Measurements from ENCODE around the gene GAB1. TPM values are rescaled to one million over a fixed set of nuclear protein-coding genes. Genes with fewer than 3 reads are reported as not detected.

The GAB1 gene
- total and polyA plus RNA-seq, 2 donors: 3.9 to 6.9 TPM

DNA sequence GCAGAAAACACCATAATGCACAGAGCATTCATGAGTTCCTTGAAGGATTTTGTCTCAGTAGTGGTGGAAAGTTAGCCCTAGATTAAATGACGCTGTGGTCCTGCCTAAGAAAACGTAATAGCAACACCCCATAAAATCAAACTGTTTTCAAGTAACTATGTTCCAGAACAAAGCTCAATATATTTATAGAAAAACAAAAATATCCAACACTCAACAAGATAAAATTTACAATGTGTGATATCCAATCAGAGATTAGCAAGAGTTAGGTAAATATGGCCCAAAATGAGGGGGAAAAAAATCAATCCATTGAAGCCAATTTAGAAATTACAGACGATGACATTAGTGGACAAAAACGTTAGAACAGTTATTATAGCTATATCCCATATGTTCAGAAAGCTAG lies 9.9 kb upstream of the GAB1 start:
- WGBS: 97% methylated on average over 4 of the region's 4 CpGs
- no peaks in the 10 kb centered on the region for H3K36me3 ChIP-seq (ENCODE audit: control insufficient read depth in 2 of 2, insufficient read depth in 2 of 2, low read length in 1 of 2)
- H3K4me1 ChIP-seq (ENCODE audit: control insufficient read depth in 2 of 2, insufficient read depth in 2 of 2, low read length in 2 of 2): no peaks in the 10 kb centered on the region
- H3K4me3 ChIP-seq (ENCODE audit: low read length in 2 of 2): no peak overlapping the region
- H3K27ac ChIP-seq (ENCODE audit: low read depth in 1 of 2, low read length in 1 of 2): no peak overlapping the region
- H3K9me3 ChIP-seq (ENCODE audit: control insufficient read depth in 2 of 2, insufficient read depth in 1 of 2, low read length in 1 of 2): no peaks in the 10 kb centered on the region
- DNase-seq (ENCODE audit: low read depth in 6 of 9, low spot score in 9 of 9): no peak
- H3K27me3 ChIP-seq (ENCODE audit: control insufficient read depth in 2 of 2, insufficient read depth in 1 of 2, low read length in 1 of 2): no peaks in the 10 kb centered on the region

DNA sequence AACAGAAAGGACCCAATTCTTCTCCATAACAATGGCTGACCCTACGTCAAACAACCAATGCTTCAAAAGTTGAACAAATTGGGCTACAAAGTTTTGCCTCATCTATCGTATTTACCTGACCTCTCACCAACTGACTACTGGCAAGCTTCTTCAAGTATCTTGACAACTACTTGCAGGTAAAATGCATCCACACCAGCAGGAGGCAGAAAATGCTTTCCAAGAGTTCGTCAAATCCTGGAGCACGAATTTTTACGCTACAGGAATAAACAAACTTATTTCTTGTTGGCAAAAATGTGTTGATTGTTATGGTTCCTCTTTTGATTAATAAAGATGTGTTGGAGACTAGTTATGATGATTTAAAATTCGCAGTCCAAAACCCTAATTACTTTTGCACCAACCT lies 6.7 kb upstream of the GAB1 start:
- peaks cover 0 to 3% of the 10 kb centered on the region in 2 donors for H3K27me3 ChIP-seq (ENCODE audit: control insufficient read depth in 2 of 2, insufficient read depth in 1 of 2, low read length in 1 of 2)
- no peak for DNase-seq (ENCODE audit: low read depth in 6 of 9, low spot score in 9 of 9)
- no peaks in the 10 kb centered on the region for H3K9me3 ChIP-seq (ENCODE audit: control insufficient read depth in 2 of 2, insufficient read depth in 1 of 2, low read length in 1 of 2)
- H3K4me1 ChIP-seq (ENCODE audit: control insufficient read depth in 2 of 2, insufficient read depth in 2 of 2, low read length in 2 of 2): no peaks in the 10 kb centered on the region
- H3K36me3 ChIP-seq (ENCODE audit: control insufficient read depth in 2 of 2, insufficient read depth in 2 of 2, low read length in 1 of 2): no peaks in the 10 kb centered on the region
- WGBS: 96% methylated on average over 6 of the region's 6 CpGs
- H3K27ac ChIP-seq (ENCODE audit: low read depth in 1 of 2, low read length in 1 of 2): no peak overlapping the region
- no peak overlapping the region for H3K4me3 ChIP-seq (ENCODE audit: low read length in 2 of 2)

DNA sequence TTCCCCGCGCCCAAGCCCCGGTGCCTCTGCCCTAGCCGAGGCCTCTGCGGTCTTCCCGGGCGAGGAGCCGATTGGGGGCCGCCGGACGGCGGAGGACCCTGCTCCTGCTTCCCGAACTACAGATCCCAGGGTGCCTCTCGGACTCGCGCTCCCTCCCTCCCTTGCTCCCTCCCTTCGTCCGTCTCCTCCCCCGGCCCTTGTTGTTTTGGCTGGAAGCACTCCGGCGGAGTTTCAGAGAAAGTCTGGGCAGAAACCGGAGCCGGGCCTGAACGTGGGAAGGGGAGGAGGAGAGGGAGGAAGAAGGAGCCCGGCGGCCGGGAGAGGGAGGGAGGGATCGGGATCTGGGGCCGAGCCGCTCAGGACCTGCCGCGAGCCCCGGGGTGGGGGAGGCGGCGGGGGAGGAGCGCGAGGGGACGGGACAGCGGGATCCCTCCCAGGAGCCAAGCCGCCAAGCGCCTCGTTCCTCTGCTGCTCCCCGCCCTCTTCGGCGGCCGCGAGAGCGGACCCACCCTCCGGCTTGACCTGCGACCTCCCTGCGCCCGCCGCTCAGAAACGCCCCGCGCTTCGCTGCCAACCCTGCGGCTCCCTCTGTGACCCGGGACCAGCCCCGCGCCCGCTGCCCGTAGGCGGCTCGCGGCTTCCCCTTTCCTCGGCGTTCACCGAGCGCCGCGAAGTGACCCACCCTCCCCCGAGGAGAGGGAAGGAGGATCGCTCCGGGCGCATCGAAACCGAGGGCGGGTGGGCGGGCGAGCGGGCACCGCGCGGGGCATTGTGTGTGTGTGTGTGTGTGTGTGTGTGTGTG lies 496 bp upstream of the GAB1 start:
- Histone ChIP-seq H3K9me3 (ENCODE audit: control insufficient read depth in 2 of 2, insufficient read depth in 1 of 2, low read length in 1 of 2) (no peaks in the 10 kb centered on the region), H3K36me3 (ENCODE audit: control insufficient read depth in 2 of 2, insufficient read depth in 2 of 2, low read length in 1 of 2) (no peaks in the 10 kb centered on the region), H3K4me3 (ENCODE audit: low read length in 2 of 2) (peak overlapping the region; percentile 79 to 84), H3K4me1 (ENCODE audit: control insufficient read depth in 2 of 2, insufficient read depth in 2 of 2, low read length in 2 of 2) (peaks cover 7 to 13% of the 10 kb centered on the region in 2 donors), H3K27ac (ENCODE audit: low read depth in 1 of 2, low read length in 1 of 2) (peak overlapping the region; percentile 47 to 88), H3K27me3 (ENCODE audit: control insufficient read depth in 2 of 2, insufficient read depth in 1 of 2, low read length in 1 of 2) (peaks cover 0 to 31% of the 10 kb centered on the region in 2 donors)
- WGBS: 1% methylated on average over 82 of the region's 85 CpGs
- DNase-seq (ENCODE audit: low read depth in 6 of 9, low spot score in 9 of 9): peak in 7 of 9 donors; percentile 26 to 68 (median 41)

DNA sequence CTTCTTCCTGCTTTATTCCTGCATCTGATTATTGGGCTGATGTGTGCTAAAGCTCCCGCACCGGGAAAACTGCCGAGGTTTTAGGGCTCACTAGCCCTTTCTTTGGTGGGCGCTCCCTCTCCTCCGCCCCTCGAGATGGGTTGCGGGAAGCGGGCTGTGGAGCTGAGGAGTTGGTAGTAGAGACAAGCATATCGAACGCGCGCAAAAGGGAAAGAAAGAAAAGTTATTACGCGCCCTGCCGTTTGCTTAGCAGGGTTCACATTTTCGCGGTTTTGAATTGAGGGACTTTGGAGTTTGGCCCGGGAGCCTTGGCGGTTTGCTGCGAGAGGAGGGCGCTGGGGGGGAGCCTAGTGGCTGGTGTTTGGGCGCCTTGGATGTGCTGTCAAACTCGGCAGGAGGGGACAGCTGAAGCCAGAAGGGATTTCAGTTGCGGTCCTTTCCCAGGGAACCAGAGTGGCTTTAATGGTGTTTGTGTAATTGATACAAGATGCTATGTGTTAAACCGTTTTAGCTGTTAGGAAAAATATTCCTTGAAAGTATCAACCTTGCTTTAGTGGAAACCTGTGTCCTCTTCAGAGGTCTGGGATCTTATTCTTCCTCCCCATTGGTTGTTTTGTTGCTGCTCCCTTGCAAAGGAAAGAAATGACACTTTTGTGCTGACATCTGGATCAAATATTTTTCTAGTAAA lies 1.1 kb downstream of the GAB1 start:
- DNase-seq (ENCODE audit: low read depth in 6 of 9, low spot score in 9 of 9): peak in 6 of 9 donors; percentile 16 to 68 (median 31)
- Histone ChIP-seq H3K36me3 (ENCODE audit: control insufficient read depth in 2 of 2, insufficient read depth in 2 of 2, low read length in 1 of 2) (no peaks in the 10 kb centered on the region), H3K27me3 (ENCODE audit: control insufficient read depth in 2 of 2, insufficient read depth in 1 of 2, low read length in 1 of 2) (peaks cover 0 to 31% of the 10 kb centered on the region in 2 donors), H3K4me1 (ENCODE audit: control insufficient read depth in 2 of 2, insufficient read depth in 2 of 2, low read length in 2 of 2) (peaks cover 7 to 18% of the 10 kb centered on the region in 2 donors), H3K27ac (ENCODE audit: low read depth in 1 of 2, low read length in 1 of 2) (peak overlapping the region in 1 of 2 donors; percentile 58), H3K4me3 (ENCODE audit: low read length in 2 of 2) (peak overlapping the region; percentile 79 to 84), H3K9me3 (ENCODE audit: control insufficient read depth in 2 of 2, insufficient read depth in 1 of 2, low read length in 1 of 2) (no peaks in the 10 kb centered on the region)
- WGBS: 1% methylated on average over 25 of the region's 25 CpGs

DNA sequence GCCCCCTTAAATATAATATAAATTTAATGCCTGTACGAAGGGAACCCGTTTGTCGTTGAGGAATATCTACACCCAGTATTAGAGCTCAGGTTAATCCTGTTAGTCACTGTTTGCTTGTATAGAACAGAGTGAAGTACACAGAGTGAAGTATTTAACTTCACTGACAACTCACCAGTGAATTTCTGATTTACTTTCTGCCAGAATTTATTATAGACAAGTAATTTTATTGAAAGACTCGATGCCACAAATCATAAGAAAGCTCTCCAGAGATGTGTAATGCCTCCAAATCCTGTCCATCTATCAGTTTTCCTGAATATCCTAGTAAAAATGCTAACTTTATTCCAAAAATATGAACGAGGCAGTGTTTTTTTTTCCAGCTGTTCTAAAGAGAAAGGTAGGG lies 1.6 kb downstream of the GAB1 start:
- DNase-seq (ENCODE audit: low read depth in 6 of 9, low spot score in 9 of 9): no peak
- Histone ChIP-seq H3K4me1 (ENCODE audit: control insufficient read depth in 2 of 2, insufficient read depth in 2 of 2, low read length in 2 of 2) (peaks cover 7 to 18% of the 10 kb centered on the region in 2 donors), H3K27me3 (ENCODE audit: control insufficient read depth in 2 of 2, insufficient read depth in 1 of 2, low read length in 1 of 2) (peaks cover 0 to 31% of the 10 kb centered on the region in 2 donors), H3K4me3 (ENCODE audit: low read length in 2 of 2) (no peak overlapping the region), H3K9me3 (ENCODE audit: control insufficient read depth in 2 of 2, insufficient read depth in 1 of 2, low read length in 1 of 2) (no peaks in the 10 kb centered on the region), H3K36me3 (ENCODE audit: control insufficient read depth in 2 of 2, insufficient read depth in 2 of 2, low read length in 1 of 2) (no peaks in the 10 kb centered on the region), H3K27ac (ENCODE audit: low read depth in 1 of 2, low read length in 1 of 2) (no peak overlapping the region)
- 86% methylated on average over 5 of the region's 5 CpGs for WGBS

DNA sequence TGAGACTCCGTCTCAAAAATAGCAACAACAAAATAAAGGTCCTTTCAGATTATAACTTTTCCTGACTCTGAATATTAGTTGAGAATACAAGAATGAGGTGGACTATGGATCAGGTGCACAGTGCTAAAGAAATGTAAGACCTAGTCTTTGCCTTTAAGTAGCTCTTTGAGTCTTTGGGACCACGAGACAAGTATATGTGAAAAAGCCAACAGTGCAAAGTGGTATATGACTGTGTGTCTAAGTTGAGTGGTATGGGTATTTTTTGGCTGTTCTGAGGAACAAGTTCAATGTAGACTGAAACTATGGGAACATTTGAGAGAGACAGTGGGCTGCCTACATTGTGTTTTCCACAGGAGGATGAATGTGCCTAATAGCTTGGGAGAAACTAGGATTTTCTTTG lies 2.8 kb downstream of the GAB1 start:
- H3K36me3 ChIP-seq (ENCODE audit: control insufficient read depth in 2 of 2, insufficient read depth in 2 of 2, low read length in 1 of 2): no peaks in the 10 kb centered on the region
- H3K4me1 ChIP-seq (ENCODE audit: control insufficient read depth in 2 of 2, insufficient read depth in 2 of 2, low read length in 2 of 2): peaks cover 7 to 18% of the 10 kb centered on the region in 2 donors
- no peaks in the 10 kb centered on the region for H3K9me3 ChIP-seq (ENCODE audit: control insufficient read depth in 2 of 2, insufficient read depth in 1 of 2, low read length in 1 of 2)
- H3K27ac ChIP-seq (ENCODE audit: low read depth in 1 of 2, low read length in 1 of 2): no peak overlapping the region
- peaks cover 0 to 30% of the 10 kb centered on the region in 2 donors for H3K27me3 ChIP-seq (ENCODE audit: control insufficient read depth in 2 of 2, insufficient read depth in 1 of 2, low read length in 1 of 2)
- DNase-seq (ENCODE audit: low read depth in 6 of 9, low spot score in 9 of 9): no peak
- WGBS: 96% methylated on average over 2 of the region's 2 CpGs
- H3K4me3 ChIP-seq (ENCODE audit: low read length in 2 of 2): no peak overlapping the region

DNA sequence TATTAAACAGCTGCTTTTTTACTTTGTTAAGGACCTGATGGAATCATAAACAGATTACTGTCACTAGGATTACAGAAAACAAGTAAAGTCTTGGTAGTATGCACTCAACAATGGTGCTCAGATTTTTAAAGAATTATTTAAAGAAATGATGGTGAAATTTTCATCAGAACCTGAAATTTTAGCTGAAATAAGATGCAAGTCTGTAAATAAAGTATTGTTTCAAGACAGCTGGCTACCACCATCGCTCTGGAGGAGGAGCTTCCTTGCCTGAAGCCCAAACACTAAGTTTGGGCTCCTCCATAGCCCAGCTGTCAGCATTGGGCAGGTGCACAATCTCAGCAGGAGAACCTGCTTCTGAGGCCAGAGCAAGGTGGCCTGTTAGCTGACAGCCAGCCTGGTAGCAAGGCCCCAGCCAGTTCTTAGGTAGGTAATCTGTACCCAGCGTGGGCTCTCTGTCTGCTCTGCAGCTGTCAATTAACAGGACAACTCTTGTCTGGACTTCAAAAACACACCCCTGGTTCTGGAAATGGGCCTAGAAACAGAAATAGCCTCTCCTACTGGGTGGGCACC lies 4.6 kb downstream of the GAB1 start:
- Histone ChIP-seq H3K27me3 (ENCODE audit: control insufficient read depth in 2 of 2, insufficient read depth in 1 of 2, low read length in 1 of 2) (peaks cover 0 to 15% of the 10 kb centered on the region in 2 donors), H3K4me1 (ENCODE audit: control insufficient read depth in 2 of 2, insufficient read depth in 2 of 2, low read length in 2 of 2) (peaks cover 3 to 13% of the 10 kb centered on the region in 2 donors), H3K36me3 (ENCODE audit: control insufficient read depth in 2 of 2, insufficient read depth in 2 of 2, low read length in 1 of 2) (no peaks in the 10 kb centered on the region), H3K27ac (ENCODE audit: low read depth in 1 of 2, low read length in 1 of 2) (no peak overlapping the region), H3K4me3 (ENCODE audit: low read length in 2 of 2) (no peak overlapping the region), H3K9me3 (ENCODE audit: control insufficient read depth in 2 of 2, insufficient read depth in 1 of 2, low read length in 1 of 2) (no peaks in the 10 kb centered on the region)
- WGBS: 95% methylated on average over 2 of the region's 2 CpGs
- peak in 2 of 9 donors; percentile 9 to 42 for DNase-seq (ENCODE audit: low read depth in 6 of 9, low spot score in 9 of 9)

DNA sequence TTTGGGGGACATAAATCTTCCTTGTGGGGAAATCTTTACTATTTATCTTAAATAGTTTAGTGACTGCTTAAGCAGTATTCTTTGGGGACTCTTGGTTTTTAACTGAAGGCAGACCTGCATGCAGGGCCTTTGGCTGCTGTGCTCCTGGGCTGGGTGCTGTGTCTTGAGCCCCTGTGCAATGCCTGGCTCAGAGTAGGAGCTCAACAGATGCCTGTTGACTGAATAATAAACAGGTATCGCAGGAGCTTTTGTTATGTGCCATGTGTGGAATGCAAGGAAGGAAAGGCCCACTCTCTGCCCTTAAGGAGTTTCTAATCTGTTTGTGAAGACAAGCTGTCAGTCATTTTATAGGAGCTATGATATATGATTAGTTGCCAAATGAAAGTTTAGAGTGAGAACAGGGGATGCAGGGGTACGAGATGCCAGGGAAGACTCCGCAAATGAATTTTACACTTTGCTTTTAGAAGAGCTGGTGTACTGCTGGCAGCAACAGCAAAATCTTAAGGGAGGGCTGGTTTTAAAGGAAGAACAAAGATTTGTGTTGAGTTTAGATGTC lies 6.7 kb downstream of the GAB1 start:
- no peak for DNase-seq (ENCODE audit: low read depth in 6 of 9, low spot score in 9 of 9)
- over 99% methylated on average over 3 of the region's 3 CpGs for WGBS
- Histone ChIP-seq H3K27ac (ENCODE audit: low read depth in 1 of 2, low read length in 1 of 2) (no peak overlapping the region), H3K4me1 (ENCODE audit: control insufficient read depth in 2 of 2, insufficient read depth in 2 of 2, low read length in 2 of 2) (peaks cover 0 to 5% of the 10 kb centered on the region in 2 donors), H3K36me3 (ENCODE audit: control insufficient read depth in 2 of 2, insufficient read depth in 2 of 2, low read length in 1 of 2) (no peaks in the 10 kb centered on the region), H3K4me3 (ENCODE audit: low read length in 2 of 2) (no peak overlapping the region), H3K9me3 (ENCODE audit: control insufficient read depth in 2 of 2, insufficient read depth in 1 of 2, low read length in 1 of 2) (no peaks in the 10 kb centered on the region), H3K27me3 (ENCODE audit: control insufficient read depth in 2 of 2, insufficient read depth in 1 of 2, low read length in 1 of 2) (no peaks in the 10 kb centered on the region)

DNA sequence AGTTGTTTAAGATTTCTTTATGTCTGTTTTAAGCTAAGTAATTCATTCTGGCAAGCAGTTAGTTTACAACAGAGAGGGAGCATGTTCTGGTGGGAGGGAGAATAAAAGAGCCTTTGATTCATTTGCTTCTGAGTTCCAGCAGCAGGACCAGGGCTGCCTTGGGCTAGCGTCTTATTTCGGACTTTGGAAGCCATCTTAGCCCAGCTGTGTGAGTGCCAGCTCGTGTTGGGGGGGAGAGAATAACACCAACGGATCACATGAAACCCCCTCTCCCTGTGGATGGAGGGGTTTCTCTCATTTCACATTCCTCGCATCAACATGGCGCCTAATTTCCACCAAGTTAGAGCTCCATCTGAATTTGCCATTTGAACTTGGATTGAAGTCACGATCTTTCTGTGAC lies 7.4 kb downstream of the GAB1 start:
- Histone ChIP-seq H3K4me3 (ENCODE audit: low read length in 2 of 2) (no peak overlapping the region), H3K4me1 (ENCODE audit: control insufficient read depth in 2 of 2, insufficient read depth in 2 of 2, low read length in 2 of 2) (peaks cover 0 to 5% of the 10 kb centered on the region in 2 donors), H3K27ac (ENCODE audit: low read depth in 1 of 2, low read length in 1 of 2) (no peak overlapping the region), H3K36me3 (ENCODE audit: control insufficient read depth in 2 of 2, insufficient read depth in 2 of 2, low read length in 1 of 2) (no peaks in the 10 kb centered on the region), H3K27me3 (ENCODE audit: control insufficient read depth in 2 of 2, insufficient read depth in 1 of 2, low read length in 1 of 2) (no peaks in the 10 kb centered on the region), H3K9me3 (ENCODE audit: control insufficient read depth in 2 of 2, insufficient read depth in 1 of 2, low read length in 1 of 2) (no peaks in the 10 kb centered on the region)
- no peak for DNase-seq (ENCODE audit: low read depth in 6 of 9, low spot score in 9 of 9)
- 98% methylated on average over 7 of the region's 7 CpGs for WGBS

Data from thymus (tissue), 11 donors.